NCI-H146 treated with DMSO at 0.1 percent for 48 hours (cell line): ENCODE results near the gene ARL5B.

Experiments
- DNase-seq: peaks from one replicate; lab custom pipeline; 2025; ENCODE audit not compliant: unreplicated experiment; lab: John Stamatoyannopoulos, UW

Gene ARL5B

DNA sequence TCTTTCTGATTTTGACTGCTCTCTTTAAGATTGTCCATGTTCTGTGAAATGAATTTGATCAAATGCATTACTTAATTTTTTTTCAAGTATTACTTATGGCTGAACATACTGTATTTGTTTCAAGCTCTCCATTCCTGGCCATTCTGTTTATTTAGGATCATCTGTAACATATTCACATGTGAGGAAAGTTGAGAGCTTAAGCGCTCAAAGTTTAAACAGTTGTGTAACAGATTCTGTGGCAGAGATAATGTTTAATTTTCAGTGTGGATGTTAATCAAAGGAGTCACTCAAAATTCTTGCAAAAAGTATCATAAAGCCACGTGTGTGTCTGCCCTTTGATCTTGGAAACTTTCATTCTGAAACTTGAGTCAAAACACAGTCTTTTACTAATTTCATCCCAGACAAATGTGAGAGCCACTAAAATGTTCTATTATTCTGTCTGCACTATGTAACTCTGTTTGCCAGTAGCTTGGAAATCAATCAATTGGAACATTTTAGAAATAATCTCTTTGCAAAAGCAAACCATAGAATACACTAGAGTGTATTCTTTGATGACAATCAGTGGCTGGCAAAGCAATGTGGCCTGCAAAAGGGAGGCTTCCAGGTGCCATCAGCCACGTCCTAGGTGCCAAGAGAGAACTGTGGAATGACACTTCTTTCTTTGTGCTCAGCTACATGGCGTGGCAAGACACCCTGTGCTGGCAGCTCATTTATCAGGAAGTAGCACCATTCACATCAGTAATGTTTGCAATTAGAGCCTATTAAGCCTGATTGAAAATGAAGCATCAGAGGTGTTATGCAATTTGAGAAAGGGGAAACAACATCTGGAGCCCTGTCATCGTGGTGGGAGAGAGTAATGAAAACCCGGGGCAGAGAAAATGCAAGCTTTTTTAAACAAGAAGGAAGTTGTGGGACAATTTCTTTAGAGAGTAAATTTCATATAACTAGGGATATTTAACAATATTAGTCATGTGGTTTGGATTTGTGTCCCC lies 40.9 kb downstream of the ARL5B start:
- DNase-seq = peak; percentile 16

DNA sequence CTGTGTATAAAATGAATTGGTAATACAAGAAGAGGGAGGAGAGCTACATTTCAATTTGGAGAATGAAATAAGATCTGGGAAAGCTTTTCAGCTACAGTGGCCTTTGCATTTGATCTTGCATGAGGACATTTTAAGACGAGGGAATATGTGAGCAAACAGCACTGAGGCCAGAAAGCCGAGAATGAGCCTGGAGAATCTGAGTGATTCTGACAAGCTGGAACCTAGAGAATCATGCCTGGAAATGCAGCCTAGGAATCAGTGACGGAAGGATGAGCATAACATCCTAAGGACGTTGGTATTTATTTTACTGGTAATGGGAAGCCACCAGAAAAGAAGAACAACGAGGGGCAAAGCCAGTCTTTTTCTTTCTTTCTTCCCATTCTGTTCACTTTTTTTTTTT lies 44.3 kb downstream of the ARL5B start:
- DNase-seq = no peak

DNA sequence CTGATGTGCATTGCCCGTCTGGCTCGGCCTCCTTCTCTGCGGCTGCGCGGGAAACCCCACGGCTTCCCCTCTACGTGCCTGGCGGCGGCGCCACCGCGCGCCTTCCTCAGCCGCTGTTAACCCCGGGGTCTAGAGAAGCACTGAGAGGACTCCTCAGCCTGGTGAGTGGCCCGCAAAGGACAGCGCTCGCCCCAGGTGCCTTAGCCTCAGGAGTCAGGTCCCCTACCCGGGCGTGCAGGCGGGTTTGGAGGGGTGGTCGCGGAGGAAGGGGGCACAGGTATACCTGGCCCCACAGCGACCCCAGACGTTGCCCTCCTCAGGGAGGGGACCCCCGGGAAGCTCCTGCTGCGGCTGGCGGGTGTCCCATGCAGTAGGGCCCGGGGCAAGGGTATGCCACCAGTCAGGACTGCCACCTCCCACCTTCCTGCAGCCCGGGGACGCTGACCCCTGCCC lies 51.0 kb downstream of the ARL5B start:
- DNase-seq = no peak

DNA sequence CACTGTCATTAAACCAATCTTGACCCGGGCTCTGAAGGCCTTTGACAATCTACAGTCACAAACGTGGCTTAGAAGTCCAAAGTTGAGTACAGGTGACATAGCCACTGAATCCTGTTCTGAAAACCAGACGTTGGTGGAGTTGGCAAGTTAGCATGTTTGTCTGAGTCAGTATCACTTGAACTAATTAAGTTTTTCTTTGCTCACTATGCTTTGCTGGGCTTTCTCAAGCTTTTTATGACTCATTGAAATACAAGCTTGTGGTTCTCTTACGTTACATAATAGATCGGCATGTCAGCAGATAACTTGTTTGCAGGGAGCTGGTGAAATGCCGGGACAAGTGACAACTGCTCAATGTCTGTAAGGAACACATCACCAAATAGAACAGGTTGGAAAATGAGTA lies 53.8 kb downstream of the ARL5B start:
- no peak for DNase-seq

DNA sequence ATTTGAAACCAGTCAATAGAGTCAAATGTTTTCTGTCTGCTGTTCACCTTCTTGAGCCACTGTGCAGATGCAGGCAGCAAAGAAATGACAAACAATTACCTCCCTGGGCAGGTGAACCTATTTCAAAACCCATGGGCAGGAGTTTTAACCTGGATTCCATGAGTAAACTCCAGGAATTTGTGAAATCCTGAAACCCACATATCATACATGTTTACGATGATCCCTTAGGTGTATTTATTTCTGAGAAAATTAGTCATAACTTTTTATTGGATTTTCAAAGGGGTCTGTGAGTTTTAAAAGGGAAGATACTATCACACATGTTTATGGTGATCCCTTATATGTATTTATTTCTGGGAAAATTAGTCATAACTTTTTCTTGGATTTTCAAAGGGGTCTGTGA lies 59.8 kb downstream of the ARL5B start:
- DNase-seq = no peak

DNA sequence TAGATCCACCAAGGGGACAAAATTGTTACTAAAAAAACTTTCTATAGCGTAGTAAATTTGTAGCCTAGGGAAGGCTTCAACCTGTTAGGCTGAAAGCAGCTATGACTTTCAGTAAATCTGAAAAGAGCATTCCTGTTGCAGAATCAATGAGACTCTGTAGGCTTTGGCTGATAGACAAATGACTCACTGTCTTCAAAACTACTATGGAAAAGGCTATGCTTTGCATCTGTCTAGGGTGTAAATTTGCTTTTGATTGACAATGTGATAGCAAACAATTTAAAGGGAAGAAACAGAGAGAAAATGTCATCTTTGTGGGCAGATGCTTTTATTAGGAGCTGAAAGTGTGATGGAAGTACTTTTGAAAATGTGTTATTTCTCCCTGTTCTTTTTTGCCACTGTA lies 60.6 kb downstream of the ARL5B start:
- DNase-seq = no peak

DNA sequence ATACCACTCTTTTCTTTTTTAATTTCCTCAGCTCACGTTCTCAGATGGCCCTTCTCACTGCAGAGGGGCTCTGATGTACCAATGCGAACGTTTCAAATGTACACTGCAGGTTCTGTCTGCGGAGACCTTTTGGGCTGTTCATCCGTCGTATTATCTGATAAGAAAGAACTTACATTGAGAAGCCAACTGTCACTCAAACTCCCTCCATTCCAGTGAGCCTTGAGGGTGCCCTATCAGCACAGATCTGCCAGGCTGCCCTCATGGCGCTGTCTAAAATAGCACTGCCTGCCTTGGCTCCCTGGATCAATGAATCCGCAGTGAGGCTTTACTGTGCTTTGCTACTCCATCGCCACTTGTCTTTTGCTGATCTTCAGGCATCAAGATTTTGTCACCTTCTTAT lies 61.8 kb downstream of the ARL5B start:
- no peak for DNase-seq

DNA sequence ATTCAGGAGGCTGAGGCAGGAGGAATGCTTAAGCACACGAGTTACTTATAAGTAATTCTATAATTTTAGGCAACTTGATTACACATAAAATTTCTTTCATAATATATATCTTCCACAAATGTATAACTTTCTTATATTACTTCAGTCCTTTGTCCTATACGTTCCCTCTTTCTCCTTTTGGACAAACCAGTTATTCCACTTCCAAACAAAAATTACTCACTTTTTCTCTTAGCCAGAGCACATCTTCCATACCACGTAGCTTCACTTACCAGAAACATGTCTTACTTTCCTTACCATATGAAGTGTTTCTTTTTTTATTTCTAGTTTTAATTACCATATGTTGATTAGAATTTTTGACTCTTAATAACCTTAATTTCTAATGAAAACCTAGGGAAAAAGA lies 64.6 kb downstream of the ARL5B start:
- no peak for DNase-seq
